ENCODE data around the gene C10orf90. TPM values are rescaled to one million over a fixed set of nuclear protein-coding genes. Genes with fewer than 3 reads are reported as not detected.

C10orf90 gene
- total RNA-seq, 1 experiment from 2014 or later = 0.18 TPM

DNA sequence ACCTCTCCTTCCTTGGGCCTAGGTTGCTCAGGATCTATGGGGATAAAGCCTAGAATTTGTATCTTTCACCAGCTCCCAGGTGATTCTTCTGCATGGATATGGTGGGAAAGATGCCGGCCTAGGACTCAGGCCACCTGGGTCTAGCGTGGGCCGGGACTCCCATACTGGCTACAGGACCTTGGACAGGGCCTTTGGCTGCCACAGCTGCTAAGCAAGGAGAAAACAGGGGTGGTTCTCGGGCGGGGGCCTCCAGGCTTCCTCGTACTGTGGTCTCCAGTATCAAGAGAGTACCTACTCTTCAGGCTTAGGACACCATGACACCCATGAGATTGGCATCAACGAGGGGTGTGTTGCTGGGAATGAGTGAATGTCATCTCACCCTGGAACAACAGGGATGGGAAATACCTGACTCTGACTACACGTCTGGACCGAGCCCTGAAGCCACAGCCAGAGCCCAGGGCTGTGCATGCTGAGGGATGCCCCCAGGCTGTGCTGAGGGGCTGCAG is 161.9 kb downstream of the C10orf90 start:
- H3K4me1 ChIP-seq (ENCODE audit: insufficient read depth, low read length) = peaks cover 11% of the 10 kb centered on the region; the same call in 1 of the 2 replicates
- no TSS peak for BruUV-seq (replicated peaks)
- H3K4me3 ChIP-seq (ENCODE audit: low read length) = no peak overlapping the region
- H3F3A ChIP-seq (ENCODE audit: low read length, unreplicated experiment) = no peaks in the 10 kb centered on the region
- no peak for TF ChIP-seq EZH2 (IDR thresholded peaks at IDR 0.05; ENCODE audit: low read length, unreplicated experiment)
- TF ChIP-seq, protein P1, sequence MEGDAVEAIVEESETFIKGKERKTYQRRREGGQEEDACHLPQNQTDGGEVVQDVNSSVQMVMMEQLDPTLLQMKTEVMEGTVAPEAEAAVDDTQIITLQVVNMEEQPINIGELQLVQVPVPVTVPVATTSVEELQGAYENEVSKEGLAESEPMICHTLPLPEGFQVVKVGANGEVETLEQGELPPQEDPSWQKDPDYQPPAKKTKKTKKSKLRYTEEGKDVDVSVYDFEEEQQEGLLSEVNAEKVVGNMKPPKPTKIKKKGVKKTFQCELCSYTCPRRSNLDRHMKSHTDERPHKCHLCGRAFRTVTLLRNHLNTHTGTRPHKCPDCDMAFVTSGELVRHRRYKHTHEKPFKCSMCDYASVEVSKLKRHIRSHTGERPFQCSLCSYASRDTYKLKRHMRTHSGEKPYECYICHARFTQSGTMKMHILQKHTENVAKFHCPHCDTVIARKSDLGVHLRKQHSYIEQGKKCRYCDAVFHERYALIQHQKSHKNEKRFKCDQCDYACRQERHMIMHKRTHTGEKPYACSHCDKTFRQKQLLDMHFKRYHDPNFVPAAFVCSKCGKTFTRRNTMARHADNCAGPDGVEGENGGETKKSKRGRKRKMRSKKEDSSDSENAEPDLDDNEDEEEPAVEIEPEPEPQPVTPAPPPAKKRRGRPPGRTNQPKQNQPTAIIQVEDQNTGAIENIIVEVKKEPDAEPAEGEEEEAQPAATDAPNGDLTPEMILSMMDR (conservative IDR thresholded peaks at IDR 0.05; ENCODE audit: low read depth, low read length) = no peak
- TF ChIP-seq EZH2phosphoT487 (IDR thresholded peaks at IDR 0.05; ENCODE audit: borderline replicate concordance, low read length) = no peak
- no peaks in the 10 kb centered on the region for H4K20me1 ChIP-seq (ENCODE audit: low read length)
- no peaks in the 10 kb centered on the region for H3K9me3 ChIP-seq (ENCODE audit: low read length)
- H3K9me2 ChIP-seq (replicated peaks; ENCODE audit: low read length) = no peaks in the 10 kb centered on the region
- ATAC-seq (no peak), DNase-seq (no peak)
- no peak overlapping the region for H3K27ac ChIP-seq (ENCODE audit: low read length)
- H3K9ac ChIP-seq (ENCODE audit: low read length) = no peak overlapping the region
- H3K4me2 ChIP-seq (ENCODE audit: low read length) = no peak overlapping the region
- POLR2A ChIA-PET (ENCODE audit: unreplicated experiment) = no interaction called here
- CTCF ChIA-PET = no interaction called here
- intact Hi-C loops (cut with micrococcal nuclease) = no loop called here
- no peaks in the 10 kb centered on the region for H3K27me3 ChIP-seq (ENCODE audit: low read length)
- H3K79me2 ChIP-seq (ENCODE audit: low read length) = no peaks in the 10 kb centered on the region
- no peaks in the 10 kb centered on the region for H3K36me3 ChIP-seq (ENCODE audit: low read depth, low read length)
- no peak overlapping the region for H2AFZ ChIP-seq (ENCODE audit: low read length)

DNA sequence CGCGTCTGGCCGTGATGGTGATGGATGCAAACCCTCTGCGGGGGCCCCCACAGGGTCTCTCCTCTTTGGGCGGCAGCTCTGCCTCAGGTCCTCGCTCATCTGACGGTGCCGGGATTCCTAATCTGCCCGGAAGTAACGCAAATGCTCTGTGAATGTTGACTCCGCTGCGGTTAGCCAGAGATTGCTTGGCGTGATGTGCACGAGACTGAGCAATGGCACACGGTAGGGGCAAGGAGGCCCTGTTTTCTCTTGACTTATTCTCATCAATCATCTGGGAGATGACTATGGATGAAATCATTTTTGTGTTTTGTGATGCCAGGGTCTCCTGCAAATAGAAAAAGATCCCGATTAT is 165.8 kb downstream of the C10orf90 start:
- H3K27me3 ChIP-seq (ENCODE audit: low read length) = no peaks in the 10 kb centered on the region
- no peaks in the 10 kb centered on the region for H3K36me3 ChIP-seq (ENCODE audit: low read depth, low read length)
- no TSS peak for BruUV-seq (replicated peaks)
- ChIA-PET POLR2A (ENCODE audit: unreplicated experiment) (no interaction called here), CTCF (no interaction called here)
- H3K79me2 ChIP-seq (ENCODE audit: low read length) = no peaks in the 10 kb centered on the region
- H3K9me2 ChIP-seq (replicated peaks; ENCODE audit: low read length) = no peaks in the 10 kb centered on the region
- TF ChIP-seq EZH2 (IDR thresholded peaks at IDR 0.05; ENCODE audit: low read length, unreplicated experiment) = no peak
- peak overlapping the region; percentile 52 for H2AFZ ChIP-seq (ENCODE audit: low read length)
- H3K9ac ChIP-seq (ENCODE audit: low read length) = no peak overlapping the region; the same call in 1 of the 2 replicates
- H3K9me3 ChIP-seq (ENCODE audit: low read length) = no peaks in the 10 kb centered on the region
- intact Hi-C loops (cut with micrococcal nuclease) = loop anchor here (1.0 to 5.0 kb wide), 6 partner anchors 44 to 636 kb away; no protein-coding TSS in a partner anchor
- H3F3A ChIP-seq (ENCODE audit: low read length, unreplicated experiment) = no peaks in the 10 kb centered on the region
- peak overlapping the region; percentile 33; the same call in 1 of the 2 replicates for H3K4me3 ChIP-seq (ENCODE audit: low read length)
- peak overlapping the region; percentile 63 for H3K4me2 ChIP-seq (ENCODE audit: low read length)
- peaks cover 11% of the 10 kb centered on the region; the same call in 1 of the 2 replicates for H3K4me1 ChIP-seq (ENCODE audit: insufficient read depth, low read length)
- H4K20me1 ChIP-seq (ENCODE audit: low read length) = no peaks in the 10 kb centered on the region
- peak; percentile 35 for ATAC-seq
- DNase-seq = peak; percentile 28
- H3K27ac ChIP-seq (ENCODE audit: low read length) = no peak overlapping the region

DNA sequence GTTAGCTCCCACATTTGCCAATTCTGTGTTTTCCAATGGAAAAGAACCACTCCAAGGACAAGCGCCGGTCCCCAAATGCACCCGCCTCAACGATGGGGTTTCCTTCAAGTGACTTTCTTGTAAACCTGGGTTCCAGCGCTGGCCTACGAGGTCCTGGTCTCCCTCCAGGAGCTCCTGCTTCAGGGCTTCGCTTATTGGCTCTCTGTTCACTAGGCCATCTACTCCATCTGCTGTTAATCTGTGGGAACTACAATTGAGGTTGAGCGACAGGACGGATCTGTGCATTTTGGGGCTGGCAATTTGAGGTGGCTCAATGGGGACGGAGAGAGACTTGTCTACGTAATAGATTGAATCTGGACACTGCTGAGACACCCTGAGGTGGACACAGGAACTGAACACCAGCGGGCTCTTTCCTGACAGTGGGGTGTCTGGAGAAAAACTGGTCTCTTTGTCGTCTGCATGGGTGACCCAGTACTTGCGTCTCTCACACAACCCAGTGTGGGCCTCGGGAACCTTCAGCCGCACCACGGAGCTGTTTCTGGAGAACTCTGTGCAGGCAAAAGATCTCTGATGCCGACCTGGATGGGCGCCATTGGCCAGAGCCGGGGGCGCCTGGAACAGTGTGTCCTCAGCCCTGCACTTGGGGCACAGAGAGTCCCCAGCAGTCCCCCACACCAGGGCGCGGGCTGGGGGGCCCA is 166.3 kb downstream of the C10orf90 start:
- Histone ChIP-seq H3K27me3 (ENCODE audit: low read length) (no peaks in the 10 kb centered on the region), H3K4me3 (ENCODE audit: low read length) (peak overlapping the region; percentile 33; the same call in 1 of the 2 replicates), H3K27ac (ENCODE audit: low read length) (no peak overlapping the region), H3K9ac (ENCODE audit: low read length) (no peak overlapping the region; the same call in 1 of the 2 replicates), H3K4me2 (ENCODE audit: low read length) (peak overlapping the region; percentile 63), H4K20me1 (ENCODE audit: low read length) (no peaks in the 10 kb centered on the region), H3K36me3 (ENCODE audit: low read depth, low read length) (no peaks in the 10 kb centered on the region), H3K9me2 (replicated peaks; ENCODE audit: low read length) (no peaks in the 10 kb centered on the region), H3K4me1 (ENCODE audit: insufficient read depth, low read length) (peaks cover 8% of the 10 kb centered on the region; the same call in 1 of the 2 replicates), H3K79me2 (ENCODE audit: low read length) (no peaks in the 10 kb centered on the region), H3F3A (ENCODE audit: low read length, unreplicated experiment) (no peaks in the 10 kb centered on the region), H2AFZ (ENCODE audit: low read length) (peak overlapping the region; percentile 52), H3K9me3 (ENCODE audit: low read length) (no peaks in the 10 kb centered on the region)
- no TSS peak for BruUV-seq (replicated peaks)
- TF ChIP-seq, protein P1 (conservative IDR thresholded peaks at IDR 0.05; ENCODE audit: low read depth, low read length) = peak; percentile 78
- TF ChIP-seq EZH2 (IDR thresholded peaks at IDR 0.05; ENCODE audit: low read length, unreplicated experiment) (no peak), EZH2phosphoT487 (IDR thresholded peaks at IDR 0.05; ENCODE audit: borderline replicate concordance, low read length) (no peak)
- peak; percentile 85 for ATAC-seq
- DNase-seq = peak; percentile 84
- intact Hi-C loops (cut with micrococcal nuclease) = loop anchor here (1.0 to 5.0 kb wide), 6 partner anchors 44 to 635 kb away; no protein-coding TSS in a partner anchor
- POLR2A ChIA-PET (ENCODE audit: unreplicated experiment) = interaction anchor here (0.6 kb wide), 1 partner anchor 666 kb away, joined by 3 read pairs; no protein-coding TSS in a partner anchor
- CTCF ChIA-PET = interaction anchor here (0.5 to 0.7 kb wide), 3 partner anchors 116 to 639 kb away, joined by 3 to 6 read pairs (median 3); partner anchors contain the start of gene ADAM12
